Measurements from ENCODE around the gene TRMT44. TPM values are rescaled to one million over a fixed set of nuclear protein-coding genes. Genes with fewer than 3 reads are reported as not detected.

The TRMT44 gene
- total and polyA plus RNA-seq, 2 of the 13 experiments (the other 11 are each of a cell fraction or from before 2014, with no cell fraction given): 5.8 to 8.6 TPM

DNA sequence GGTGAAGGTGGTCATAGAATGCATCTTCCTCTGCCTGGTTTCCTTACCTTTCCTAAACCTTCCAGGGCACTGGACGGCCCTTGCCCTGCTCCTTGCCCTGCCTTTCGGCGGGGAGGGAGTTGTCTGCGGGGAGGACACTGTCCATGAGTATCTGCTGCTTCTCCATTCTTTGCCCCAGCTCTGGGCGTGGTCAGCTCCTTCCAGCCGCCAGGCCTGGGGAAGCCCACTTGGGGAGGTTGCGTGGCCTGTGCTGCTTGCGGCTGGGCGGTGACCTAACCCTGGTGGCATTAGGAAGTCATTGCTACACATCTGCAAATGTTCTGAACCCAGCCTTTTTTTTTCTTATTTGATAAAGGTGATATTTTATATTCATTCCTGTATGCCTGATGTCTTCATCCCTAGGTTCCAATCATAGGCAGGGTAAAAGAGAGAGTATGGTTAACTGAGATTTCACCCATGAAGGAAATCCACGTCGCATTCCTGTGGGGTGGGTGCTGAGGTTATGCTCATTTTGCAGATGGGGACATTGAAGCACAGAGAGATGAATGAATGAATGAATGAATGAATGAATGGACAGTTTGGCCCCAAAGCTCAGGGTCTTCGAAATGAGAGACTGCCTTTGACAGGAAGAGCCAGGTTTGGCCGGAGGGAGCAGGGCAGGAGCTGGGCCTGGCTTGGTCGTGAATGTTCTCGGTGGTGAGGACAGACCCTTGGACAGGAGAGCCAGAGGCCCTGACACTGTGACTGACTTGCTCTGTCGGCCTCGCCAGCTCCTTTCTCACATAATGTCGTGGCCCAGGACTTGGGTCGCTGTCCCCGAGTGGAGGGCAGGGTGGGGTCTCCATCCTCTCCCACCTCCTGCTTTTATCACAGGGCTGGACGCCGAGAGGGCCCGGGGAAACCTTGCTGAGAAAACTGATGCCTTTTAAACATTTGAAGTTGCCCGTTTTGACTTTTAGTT, 81.9 kb downstream of the TRMT44 start (continued):
- no peak for TF ChIP-seq RORA (CRISPR knock-in tag; IDR thresholded peaks at IDR 0.05)
- no peak for TF ChIP-seq SOX13 (IDR thresholded peaks at IDR 0.05)
- no peak for TF ChIP-seq SOX13 (CRISPR knock-in tag; conservative IDR thresholded peaks at IDR 0.05 in 1 of 2, IDR thresholded peaks at IDR 0.05 in 1 of 2)
- TF ChIP-seq, protein P1, sequence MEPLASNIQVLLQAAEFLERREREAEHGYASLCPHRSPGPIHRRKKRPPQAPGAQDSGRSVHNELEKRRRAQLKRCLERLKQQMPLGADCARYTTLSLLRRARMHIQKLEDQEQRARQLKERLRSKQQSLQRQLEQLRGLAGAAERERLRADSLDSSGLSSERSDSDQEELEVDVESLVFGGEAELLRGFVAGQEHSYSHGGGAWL (CRISPR knock-in tag; IDR thresholded peaks at IDR 0.05): no peak
- TF ChIP-seq RBFOX2 (IDR thresholded peaks at IDR 0.05; ENCODE audit: low read depth, low read length): no peak

DNA sequence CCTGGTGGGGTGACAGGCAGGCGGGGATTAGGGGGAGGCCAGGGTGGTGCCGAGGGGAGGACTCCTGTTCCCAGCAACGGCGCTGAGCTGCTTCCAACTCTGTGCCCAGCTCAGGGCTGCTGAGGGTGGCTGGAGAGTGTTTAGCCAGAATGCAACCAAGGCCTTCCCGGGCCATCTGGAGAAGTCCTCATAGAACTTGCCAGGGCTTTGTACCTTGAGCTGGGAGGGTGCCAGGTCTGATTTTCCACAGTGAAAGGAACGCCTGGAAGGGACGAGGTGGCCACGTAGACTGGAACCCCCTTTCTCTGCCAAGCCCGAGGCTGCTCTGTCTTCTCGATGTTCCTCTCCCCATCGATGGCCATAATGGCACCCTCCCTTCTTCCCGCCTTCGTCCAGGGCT, 82.6 kb downstream of the TRMT44 start:
- CTCF ChIA-PET (ENCODE audit: low intra/inter-chr PET ratio, low total read pairs): no interaction called here
- intact Hi-C loops (cut with micrococcal nuclease; ENCODE audit: unreplicated experiment): no loop called here
- BruUV-seq (replicated peaks): no TSS peak
- TF ChIP-seq ZNF547 (CRISPR knock-in tag; IDR thresholded peaks at IDR 0.05) (no peak), ZBTB42 (CRISPR knock-in tag; IDR thresholded peaks at IDR 0.05) (no peak), ZNF569 (CRISPR knock-in tag; IDR thresholded peaks at IDR 0.05; ENCODE audit: borderline replicate concordance) (no peak), MYC (CRISPR knock-in tag; IDR thresholded peaks at IDR 0.05; ENCODE audit: borderline replicate concordance) (no peak), YEATS4 (CRISPR knock-in tag; IDR thresholded peaks at IDR 0.05; ENCODE audit: borderline replicate concordance) (no peak), ZNF496 (CRISPR knock-in tag; IDR thresholded peaks at IDR 0.05; ENCODE audit: insufficient replicate concordance) (no peak), RFX3 (CRISPR knock-in tag; IDR thresholded peaks at IDR 0.05) (no peak)
- TF ChIP-seq, protein P2, sequence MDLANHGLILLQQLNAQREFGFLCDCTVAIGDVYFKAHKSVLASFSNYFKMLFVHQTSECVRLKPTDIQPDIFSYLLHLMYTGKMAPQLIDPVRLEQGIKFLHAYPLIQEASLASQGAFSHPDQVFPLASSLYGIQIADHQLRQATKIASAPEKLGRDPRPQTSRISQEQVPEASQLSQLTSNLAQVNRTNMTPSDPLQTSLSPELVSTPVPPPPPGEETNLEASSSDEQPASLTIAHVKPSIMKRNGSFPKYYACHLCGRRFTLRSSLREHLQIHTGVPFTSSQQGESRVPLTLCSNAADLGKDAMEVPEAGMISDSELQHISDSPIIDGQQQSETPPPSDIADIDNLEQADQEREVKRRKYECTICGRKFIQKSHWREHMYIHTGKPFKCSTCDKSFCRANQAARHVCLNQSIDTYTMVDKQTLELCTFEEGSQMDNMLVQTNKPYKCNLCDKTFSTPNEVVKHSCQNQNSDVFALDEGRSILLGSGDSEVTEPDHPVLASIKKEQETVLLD (CRISPR knock-in tag; IDR thresholded peaks at IDR 0.05; ENCODE audit: low read depth): no peak

More for the DNA sequence above, 82.6 kb downstream of the TRMT44 start:
- in situ Hi-C loops (cut with HindIII; ENCODE audit: extremely low pct_ligation_motif_present, low pct_unique_long_range_greater_than_20kb): no loop called here
- no peaks in the 10 kb centered on the region for H3K9me3 ChIP-seq (ENCODE audit: low read length)
- WGBS (ENCODE audit: low lambda C conversion rate): 62% methylated on average over 6 of the region's 13 CpGs
- FAIRE-seq (no peak), DNase-seq (ENCODE audit: low spot score) (no peak), ATAC-seq (no peak)
- POLR2A ChIA-PET: no interaction called here
- no peaks in the 10 kb centered on the region for H3K79me2 ChIP-seq (ENCODE audit: insufficient read depth, low read length)
- H3K4me1 ChIP-seq (ENCODE audit: insufficient read depth, low read length): peaks cover 9% of the 10 kb centered on the region
- H3K36me3 ChIP-seq (replicated peaks in 1 of 2; ENCODE audit: control insufficient read depth in 1 of 2, insufficient read depth in 2 of 2, low read length in 2 of 2): no peaks in the 10 kb centered on the region
- peaks cover 2 to 8% of the 10 kb centered on the region in 2 experiments; a peak in 3 of 5 replicates for H3K27me3 ChIP-seq (ENCODE audit: control insufficient read depth in 1 of 2, insufficient read depth in 2 of 2, low read length in 2 of 2)
- no peak overlapping the region for H3K4me3 ChIP-seq (replicated peaks in 1 of 3; ENCODE audit: insufficient read depth in 1 of 3, low read depth in 2 of 3, low read length in 3 of 3)
- no peak overlapping the region for H3K4me2 ChIP-seq (ENCODE audit: low read depth, low read length)
- no peak overlapping the region for H3K9ac ChIP-seq (ENCODE audit: insufficient read depth, low read depth, low read length)
- no peak overlapping the region for H2AFZ ChIP-seq (ENCODE audit: low read length)
- no peaks in the 10 kb centered on the region for H4K20me1 ChIP-seq (ENCODE audit: insufficient read depth, low read length)
- H3K27ac ChIP-seq (ENCODE audit: extremely low read length, insufficient read depth, low read length): no peak overlapping the region
